K562 (cell line): Measurements from ENCODE around the gene PPFIA1.

Source experiments
- CBX2 ChIP-seq: fragments of 200-600 bp; sonication (generic); IDR thresholded peaks from one replicate; pipeline ENCODE4 v1.6.1; 2012; ENCODE audit warnings: mild to moderate bottlenecking, low read length, inconsistent platforms; ENCODE audit not compliant: insufficient read depth, poor library complexity, severe bottlenecking
- CTCF ChIP-seq, 3 experiments: IDR thresholded peaks in 2 of 3; conservative IDR thresholded peaks in 1 of 3; 2 replicates each; pipeline ENCODE4 v1.5.1; 2011 to 2012; ENCODE audit warnings: low read length in 3 of 3, mild to moderate bottlenecking in 3 of 3, control low read depth in 2 of 3, improper control_type of control experiment in 1 of 3, inconsistent platforms in 1 of 3, low read depth in 1 of 3, mixed read lengths in 1 of 3, moderate library complexity in 1 of 3; ENCODE audit not compliant: insufficient read depth in 2 of 3
- E2F6 ChIP-seq, 2 experiments: IDR thresholded peaks; 2 replicates each; pipeline ENCODE4 v1.6.1; 2011; ENCODE audit warnings: borderline replicate concordance in 1 of 2, control low read depth in 1 of 2, low read depth in 1 of 2, low read length in 1 of 2, mild to moderate bottlenecking in 1 of 2, mixed read lengths in 1 of 2, moderate library complexity in 1 of 2; ENCODE audit not compliant: insufficient read depth in 1 of 2, insufficient read length in 1 of 2, poor library complexity in 1 of 2, severe bottlenecking in 1 of 2; ENCODE audit errors: extremely low read depth in 1 of 2
- EP300 ChIP-seq: IDR thresholded peaks from 2 replicates; pipeline ENCODE4 v1.6.1; 2012; ENCODE audit warnings: low read length, improper control_type of control experiment
- EZH2 ChIP-seq: IDR thresholded peaks from 2 replicates; pipeline ENCODE4 v1.6.1; 2012; ENCODE audit warnings: low read depth, mild to moderate bottlenecking, inconsistent platforms, low read length, borderline replicate concordance
- POLR2A ChIP-seq: fragments of 450-650 bp; conservative IDR thresholded peaks from 2 replicates; pipeline ENCODE4 v1.6.1; 2016
- POLR2AphosphoS2 ChIP-seq: IDR thresholded peaks from 2 replicates; pipeline ENCODE4 v1.6.1; 2012; ENCODE audit warnings: low read length, improper control_type of control experiment
- SMAD1 ChIP-seq: fragments of 150-350 bp; IDR thresholded peaks from 2 replicates; pipeline ENCODE4 v1.6.1; 2014; ENCODE audit warnings: low read length, low read depth; ENCODE audit not compliant: partially characterized antibody
- ZNF3 ChIP-seq: fragments of 250-450 bp; sonication (Bioruptor Pico); IDR thresholded peaks from 2 replicates; pipeline ENCODE4 v1.5.0; 2021; ENCODE audit warnings: mild to moderate bottlenecking, moderate library complexity

- TF ChIP-seq EZH2 (no peak), POLR2AphosphoS2 (no peak), E2F6 (IDR thresholded peaks at IDR 0.05; ENCODE audit: borderline replicate concordance in 1 of 2, extremely low read depth in 1 of 2, insufficient read depth in 1 of 2, insufficient read length in 1 of 2, low read depth in 1 of 2, low read length in 1 of 2, poor library complexity in 1 of 2, severe bottlenecking in 1 of 2) (no peak), ZNF3 (CRISPR knock-in tag) (no peak), CBX2 (no peak), CTCF (IDR thresholded peaks at IDR 0.05 in 2 of 3, conservative IDR thresholded peaks at IDR 0.05 in 1 of 3; ENCODE audit: insufficient read depth in 2 of 3, low read depth in 1 of 3, low read length in 3 of 3) (no peak), POLR2A (no peak), EP300 (no peak), SMAD1 (no peak)
These were observed 19.1 kb downstream of the PPFIA1 start for GRCh38 chr11:70289582-70289981.
